ENCODE data around the gene SPINK4.

The SPINK4 gene

DNA sequence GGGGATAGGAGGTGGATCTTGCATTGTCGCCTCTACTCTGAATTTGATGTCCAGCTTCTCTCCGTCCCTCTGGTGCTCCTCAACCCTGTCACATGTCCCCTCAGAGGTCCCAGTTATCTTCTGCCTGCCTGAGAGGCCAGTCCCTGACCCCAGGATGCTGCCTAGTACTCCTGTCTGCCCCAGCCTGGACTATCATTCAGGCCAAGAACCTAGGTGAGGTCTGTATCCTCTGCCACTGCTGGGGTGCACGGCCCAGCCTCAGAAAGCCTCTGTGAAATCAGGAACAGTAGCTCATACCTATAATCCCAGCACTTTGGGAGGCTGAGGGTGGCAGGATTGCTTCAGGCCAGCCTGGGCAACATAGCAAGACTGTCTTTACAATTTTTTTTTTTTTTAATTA, 8.6 kb downstream of the SPINK4 start:
- Histone ChIP-seq H3K27ac (peak overlapping the region in 4 of 11 experiments; percentile 40 to 72 (median 52); a peak in 8 of 22 replicates), H3K4me2 (peak overlapping the region in 10 of 11 experiments; percentile 58 to 77 (median 72); a peak in 17 of 22 replicates), H3K4me1 (peaks cover 36 to 50% (median 39%) of the 10 kb centered on the region in 10 experiments), H3K9ac (peak overlapping the region in 3 of 11 experiments; percentile 21 to 59 (median 23); a peak in 4 of 22 replicates), H3K36me3 (peaks cover 19 to 48% (median 35%) of the 10 kb centered on the region in 11 experiments), H3K27me3 (no peaks in the 10 kb centered on the region), H3K4me3 (no peak overlapping the region), H3K9me3 (replicated peaks in 1 of 11) (no peaks in the 10 kb centered on the region), H4K20me1 (peaks cover 0 to 17% (median 0%) of the 10 kb centered on the region in 11 experiments; a peak in 1 of 22 replicates)
- no peak for TF ChIP-seq Cebpa-rat (IDR thresholded peaks at IDR 0.05)

DNA sequence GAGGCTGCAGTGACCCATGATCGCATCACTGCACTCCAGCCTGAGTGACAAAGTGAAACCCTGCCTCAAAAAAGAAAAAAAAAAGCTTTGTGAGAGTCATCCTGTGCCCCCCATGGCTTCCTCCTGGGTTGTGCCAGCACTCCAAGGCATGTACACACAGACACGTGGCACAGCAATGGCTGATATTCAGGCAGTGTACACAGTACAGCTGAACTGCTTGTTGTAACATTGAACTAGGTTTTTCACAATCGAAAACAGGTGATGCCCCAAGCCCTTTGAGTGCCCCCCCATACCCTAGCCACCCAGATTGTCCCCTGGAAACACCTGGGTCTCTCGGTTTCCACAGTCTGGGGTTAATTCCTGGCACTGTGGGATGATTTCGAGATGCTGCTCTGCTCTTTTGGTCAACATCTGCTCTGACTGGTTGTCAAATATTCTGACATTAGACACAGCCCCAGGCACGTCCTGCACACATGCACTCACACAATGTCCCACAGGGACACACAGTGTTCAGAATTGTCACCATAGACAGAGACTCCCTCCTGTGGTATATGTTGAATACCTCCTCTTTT, 9.2 kb downstream of the SPINK4 start:
- H3K9ac ChIP-seq = peak overlapping the region in 7 of 11 experiments; percentile 13 to 66 (median 34); a peak in 9 of 22 replicates
- H3K4me3 ChIP-seq = no peak overlapping the region
- peaks cover 0 to 17% (median 0%) of the 10 kb centered on the region in 11 experiments; a peak in 1 of 22 replicates for H4K20me1 ChIP-seq
- peak overlapping the region in 7 of 11 experiments; percentile 9 to 72 (median 40); a peak in 11 of 22 replicates for H3K27ac ChIP-seq
- H3K27me3 ChIP-seq = no peaks in the 10 kb centered on the region
- H3K4me1 ChIP-seq = peaks cover 36 to 53% (median 39%) of the 10 kb centered on the region in 10 experiments
- peak overlapping the region; percentile 56 to 77 (median 71) for H3K4me2 ChIP-seq
- no peaks in the 10 kb centered on the region for H3K9me3 ChIP-seq (replicated peaks in 1 of 11)
- TF ChIP-seq Cebpa-rat (IDR thresholded peaks at IDR 0.05) = peak in 1 of 11 experiments; percentile 7; a peak in 1 of 22 replicates
- H3K36me3 ChIP-seq = peaks cover 24 to 54% (median 40%) of the 10 kb centered on the region in 11 experiments

DNA sequence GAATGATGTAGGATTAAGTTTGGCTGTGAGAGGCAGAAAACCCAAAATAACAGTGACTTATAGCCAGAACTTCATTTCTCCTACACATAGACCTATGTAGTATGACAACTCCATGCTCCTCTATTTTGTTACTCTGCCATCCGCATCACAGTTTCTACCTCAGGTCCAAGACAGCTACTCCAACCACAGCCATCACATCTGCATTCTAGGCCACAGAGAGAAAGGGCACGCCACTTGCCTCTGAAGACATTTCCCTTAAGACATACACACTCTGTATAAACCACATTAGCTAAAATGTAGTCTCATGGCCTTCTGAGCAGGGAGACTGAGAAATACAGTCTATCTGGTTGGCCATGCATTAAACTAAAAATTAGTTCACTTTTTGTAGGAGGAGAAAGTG, 10.0 kb downstream of the SPINK4 start:
- Histone ChIP-seq H3K27ac (peak overlapping the region in 7 of 11 experiments; percentile 15 to 72 (median 41); a peak in 11 of 22 replicates), H4K20me1 (peaks cover 0 to 23% (median 0%) of the 10 kb centered on the region in 11 experiments; a peak in 7 of 22 replicates), H3K9me3 (replicated peaks in 1 of 11) (no peaks in the 10 kb centered on the region), H3K36me3 (peaks cover 33 to 62% (median 48%) of the 10 kb centered on the region in 11 experiments), H3K4me2 (peak overlapping the region; percentile 56 to 77 (median 71)), H3K4me1 (peaks cover 36 to 53% (median 39%) of the 10 kb centered on the region in 10 experiments), H3K4me3 (no peak overlapping the region), H3K27me3 (no peaks in the 10 kb centered on the region), H3K9ac (peak overlapping the region in 5 of 11 experiments; percentile 19 to 66 (median 37); a peak in 7 of 22 replicates)
- TF ChIP-seq Cebpa-rat (IDR thresholded peaks at IDR 0.05) = no peak

GRCh38 chr9:33250458-33250995, 10.6 kb downstream of the SPINK4 start:
- H3K4me2 ChIP-seq = peak overlapping the region; percentile 56 to 77 (median 71)
- H3K27me3 ChIP-seq = no peaks in the 10 kb centered on the region
- H3K36me3 ChIP-seq = peaks cover 38 to 67% (median 54%) of the 10 kb centered on the region in 11 experiments
- H3K27ac ChIP-seq = peak overlapping the region in 8 of 11 experiments; percentile 1 to 72 (median 40); a peak in 12 of 22 replicates
- no peaks in the 10 kb centered on the region for H3K9me3 ChIP-seq (replicated peaks in 1 of 11)
- H3K4me3 ChIP-seq = no peak overlapping the region
- H3K4me1 ChIP-seq = peaks cover 36 to 53% (median 39%) of the 10 kb centered on the region in 10 experiments
- peaks cover 0 to 29% (median 5%) of the 10 kb centered on the region in 11 experiments; a peak in 11 of 22 replicates for H4K20me1 ChIP-seq
- H3K9ac ChIP-seq = peak overlapping the region in 5 of 11 experiments; percentile 19 to 66 (median 37); a peak in 4 of 22 replicates
- no peak for TF ChIP-seq Cebpa-rat (IDR thresholded peaks at IDR 0.05)

DNA sequence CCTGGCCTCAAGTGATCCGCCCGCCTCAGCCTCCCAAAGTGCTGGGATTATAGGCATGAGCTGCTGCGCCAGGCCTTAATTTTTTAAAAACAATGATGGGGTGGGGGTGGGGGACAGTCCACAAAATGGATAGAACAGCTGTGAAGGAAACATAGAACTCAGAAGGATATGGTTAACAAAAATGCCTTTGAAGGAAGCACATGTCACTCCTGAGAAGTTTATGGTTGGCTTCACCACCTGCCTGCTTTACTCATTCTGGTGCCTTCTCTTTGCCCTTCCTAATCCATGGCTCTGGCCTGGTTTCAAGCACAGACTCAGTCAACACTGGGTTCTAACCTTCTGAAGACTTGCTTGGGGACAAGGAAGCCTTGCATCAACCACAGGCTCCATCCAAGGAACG, 14.2 kb downstream of the SPINK4 start:
- Histone ChIP-seq H3K27me3 (no peaks in the 10 kb centered on the region), H4K20me1 (peaks cover 0 to 55% (median 24%) of the 10 kb centered on the region in 11 experiments; a peak in 16 of 22 replicates), H3K4me2 (no peak overlapping the region), H3K27ac (no peak overlapping the region), H3K36me3 (peaks cover 75 to 94% (median 83%) of the 10 kb centered on the region in 11 experiments), H3K4me1 (peaks cover 21 to 49% (median 24%) of the 10 kb centered on the region in 10 experiments), H3K9me3 (replicated peaks in 1 of 11) (no peaks in the 10 kb centered on the region), H3K9ac (no peak overlapping the region), H3K4me3 (no peak overlapping the region)
- no peak for TF ChIP-seq Cebpa-rat (IDR thresholded peaks at IDR 0.05)

GRCh38 chr9:33255014-33255413, 15.0 kb downstream of the SPINK4 start:
- TF ChIP-seq Cebpa-rat (IDR thresholded peaks at IDR 0.05) = no peak
- no peak overlapping the region for H3K4me2 ChIP-seq
- H3K27me3 ChIP-seq = no peaks in the 10 kb centered on the region
- H3K9me3 ChIP-seq (replicated peaks in 1 of 11) = no peaks in the 10 kb centered on the region
- H3K4me3 ChIP-seq = no peak overlapping the region
- H4K20me1 ChIP-seq = peaks cover 0 to 57% (median 31%) of the 10 kb centered on the region in 11 experiments; a peak in 16 of 22 replicates
- peaks cover 13 to 48% (median 16%) of the 10 kb centered on the region in 10 experiments for H3K4me1 ChIP-seq
- H3K27ac ChIP-seq = no peak overlapping the region
- peaks cover 81 to 98% (median 87%) of the 10 kb centered on the region in 11 experiments for H3K36me3 ChIP-seq
- H3K9ac ChIP-seq = no peak overlapping the region

DNA sequence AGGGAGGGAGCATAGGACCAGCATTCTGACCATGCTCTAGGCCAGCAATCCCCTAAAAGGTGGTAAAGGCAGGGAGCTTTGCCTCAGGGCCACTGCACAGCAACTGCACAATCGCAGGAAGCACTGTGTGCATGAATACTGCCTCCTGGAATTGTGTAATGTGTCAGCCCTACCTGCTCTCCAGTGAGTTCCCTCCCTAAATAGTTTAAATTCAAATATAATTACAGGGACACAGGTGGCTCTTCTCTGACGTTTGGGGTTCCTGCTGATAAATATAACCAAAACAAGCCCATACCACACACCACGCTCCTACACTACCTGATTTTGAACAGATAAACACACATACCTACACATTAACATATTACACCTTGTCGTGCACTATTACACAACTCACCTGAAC, 15.5 kb downstream of the SPINK4 start:
- no peak overlapping the region for H3K9ac ChIP-seq
- TF ChIP-seq Cebpa-rat (IDR thresholded peaks at IDR 0.05) = no peak
- H3K4me3 ChIP-seq = no peak overlapping the region
- no peak overlapping the region for H3K4me2 ChIP-seq
- no peak overlapping the region for H3K27ac ChIP-seq
- peaks cover 8 to 48% (median 12%) of the 10 kb centered on the region in 10 experiments for H3K4me1 ChIP-seq
- H3K9me3 ChIP-seq (replicated peaks in 1 of 11) = no peaks in the 10 kb centered on the region
- H3K36me3 ChIP-seq = peaks cover 85 to 100% (median 92%) of the 10 kb centered on the region in 11 experiments
- H4K20me1 ChIP-seq = peaks cover 0 to 57% (median 32%) of the 10 kb centered on the region in 11 experiments; a peak in 16 of 22 replicates
- no peaks in the 10 kb centered on the region for H3K27me3 ChIP-seq

DNA sequence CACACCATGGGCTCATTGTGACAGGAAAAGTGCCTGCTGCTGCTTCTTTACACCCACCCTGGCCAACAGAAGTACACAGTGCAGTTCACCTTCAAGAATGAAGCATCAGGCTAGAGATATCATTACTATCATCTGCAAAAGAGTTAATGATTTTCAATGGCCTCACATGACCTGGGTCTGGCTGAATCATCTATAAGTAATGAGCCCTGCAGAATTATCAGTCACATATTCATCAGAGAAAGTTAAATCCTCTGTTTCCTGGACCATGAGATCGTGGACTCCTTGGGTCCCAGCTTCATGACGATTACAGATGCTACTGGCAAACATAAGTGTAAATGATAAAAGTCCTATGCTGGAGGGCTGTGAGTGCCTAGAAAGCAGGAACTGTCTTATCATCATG, 16.3 kb downstream of the SPINK4 start:
- Histone ChIP-seq H4K20me1 (peaks cover 0 to 62% (median 32%) of the 10 kb centered on the region in 11 experiments; a peak in 16 of 22 replicates), H3K27ac (no peak overlapping the region), H3K27me3 (no peaks in the 10 kb centered on the region), H3K4me3 (no peak overlapping the region), H3K4me1 (peaks cover under 1 to 48% (median 4%) of the 10 kb centered on the region in 10 experiments; a peak in 15 of 20 replicates), H3K9me3 (replicated peaks in 1 of 11) (no peaks in the 10 kb centered on the region), H3K36me3 (peaks cover 93 to 100% (median 98%) of the 10 kb centered on the region in 11 experiments), H3K9ac (no peak overlapping the region), H3K4me2 (no peak overlapping the region)
- TF ChIP-seq Cebpa-rat (IDR thresholded peaks at IDR 0.05) = no peak

DNA sequence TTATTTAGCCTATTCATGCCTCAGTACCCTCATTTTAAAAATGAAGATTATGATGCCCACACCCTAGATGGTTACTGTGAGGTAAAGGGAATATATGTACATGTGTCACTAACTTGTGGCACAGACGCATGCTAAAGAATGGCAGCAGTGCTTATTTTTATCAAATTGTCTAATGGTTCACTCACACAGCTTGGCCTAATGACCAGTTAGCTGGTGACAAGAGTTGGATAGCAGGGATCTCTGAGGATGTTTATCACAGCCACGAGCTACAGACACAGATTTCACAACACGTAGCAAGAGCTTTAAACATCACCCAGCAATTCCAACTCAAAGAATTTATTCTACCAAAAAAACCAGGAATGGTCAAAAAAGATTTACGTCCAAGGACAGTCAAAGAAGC, 17.3 kb downstream of the SPINK4 start:
- H3K27ac ChIP-seq = no peak overlapping the region
- H3K36me3 ChIP-seq = peaks cover 99 to 100% (median 100%) of the 10 kb centered on the region in 11 experiments
- H3K4me1 ChIP-seq = peaks cover 0 to 49% (median 7%) of the 10 kb centered on the region in 10 experiments; a peak in 13 of 20 replicates
- H4K20me1 ChIP-seq = peaks cover 0 to 72% (median 38%) of the 10 kb centered on the region in 11 experiments; a peak in 17 of 22 replicates
- no peak overlapping the region for H3K4me3 ChIP-seq
- no peak overlapping the region for H3K9ac ChIP-seq
- no peaks in the 10 kb centered on the region for H3K9me3 ChIP-seq (replicated peaks in 1 of 11)
- no peaks in the 10 kb centered on the region for H3K27me3 ChIP-seq
- no peak overlapping the region for H3K4me2 ChIP-seq
- no peak for TF ChIP-seq Cebpa-rat (IDR thresholded peaks at IDR 0.05)
